ENCODE results near the gene ESR1.

DNA sequence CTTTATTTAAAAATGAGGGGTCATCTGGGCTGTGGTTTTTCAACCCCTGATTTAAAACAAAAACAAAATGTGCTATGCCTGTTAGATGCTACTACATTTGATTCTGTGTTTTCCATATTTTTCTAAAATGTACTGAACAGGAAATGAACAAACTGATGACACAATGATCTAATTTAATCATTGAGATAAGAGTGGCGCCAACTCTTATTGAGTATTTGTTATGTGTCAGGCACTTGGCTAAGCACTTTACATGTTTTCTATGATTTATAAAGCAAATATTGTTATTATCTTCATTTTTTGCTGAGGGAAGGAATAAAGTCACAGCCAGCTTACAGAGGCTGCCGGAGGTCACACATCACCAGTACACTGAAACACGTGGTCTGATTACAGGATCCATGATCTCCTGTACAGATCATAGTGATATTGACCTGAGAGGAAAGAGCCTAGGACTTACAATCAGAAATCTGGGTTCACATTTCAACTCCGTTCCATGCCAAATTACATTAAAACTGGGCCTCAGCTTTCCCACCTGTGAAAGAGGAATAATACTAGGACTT is 166.7 kb downstream of the ESR1 start:
- TF ChIP-seq, protein P1, sequence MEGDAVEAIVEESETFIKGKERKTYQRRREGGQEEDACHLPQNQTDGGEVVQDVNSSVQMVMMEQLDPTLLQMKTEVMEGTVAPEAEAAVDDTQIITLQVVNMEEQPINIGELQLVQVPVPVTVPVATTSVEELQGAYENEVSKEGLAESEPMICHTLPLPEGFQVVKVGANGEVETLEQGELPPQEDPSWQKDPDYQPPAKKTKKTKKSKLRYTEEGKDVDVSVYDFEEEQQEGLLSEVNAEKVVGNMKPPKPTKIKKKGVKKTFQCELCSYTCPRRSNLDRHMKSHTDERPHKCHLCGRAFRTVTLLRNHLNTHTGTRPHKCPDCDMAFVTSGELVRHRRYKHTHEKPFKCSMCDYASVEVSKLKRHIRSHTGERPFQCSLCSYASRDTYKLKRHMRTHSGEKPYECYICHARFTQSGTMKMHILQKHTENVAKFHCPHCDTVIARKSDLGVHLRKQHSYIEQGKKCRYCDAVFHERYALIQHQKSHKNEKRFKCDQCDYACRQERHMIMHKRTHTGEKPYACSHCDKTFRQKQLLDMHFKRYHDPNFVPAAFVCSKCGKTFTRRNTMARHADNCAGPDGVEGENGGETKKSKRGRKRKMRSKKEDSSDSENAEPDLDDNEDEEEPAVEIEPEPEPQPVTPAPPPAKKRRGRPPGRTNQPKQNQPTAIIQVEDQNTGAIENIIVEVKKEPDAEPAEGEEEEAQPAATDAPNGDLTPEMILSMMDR (IDR thresholded peaks at IDR 0.05; ENCODE audit: extremely low read depth in 1 of 2, insufficient read depth in 1 of 2, low read depth in 1 of 2, low read length in 2 of 2) = no peak
- TF ChIP-seq POLR2A (IDR thresholded peaks at IDR 0.05; ENCODE audit: low read depth, low read length) (no peak), EZH2 (IDR thresholded peaks at IDR 0.05; ENCODE audit: borderline replicate concordance, low read depth, low read length, severe bottlenecking) (no peak), POLR2AphosphoS5 (IDR thresholded peaks at IDR 0.05; ENCODE audit: insufficient read depth, low read depth, low read length) (no peak)
